GM12801 (cell line): ENCODE measurements around the gene FGF2.

ENCODE experiments used
- CTCF ChIP-seq: IDR thresholded peaks from one replicate; pipeline ENCODE4 v1.5.1; 2011; ENCODE audit warnings: control low read depth; ENCODE audit not compliant: insufficient read length; ENCODE audit errors: extremely low read depth

FGF2 gene

GRCh38 chr4:122831515-122832196 lies 5.0 kb downstream of the FGF2 start:
- no peak for TF ChIP-seq CTCF

- TF ChIP-seq CTCF, result no peak
Measured at GRCh38 chr4:122832732-122833131, 6.1 kb downstream of the FGF2 start.

- TF ChIP-seq CTCF, result no peak
Measured at GRCh38 chr4:122833999-122834398, 7.4 kb downstream of the FGF2 start.

- TF ChIP-seq CTCF, result no peak
Measured at GRCh38 chr4:122836941-122837340, 10.3 kb downstream of the FGF2 start.

- TF ChIP-seq CTCF, result no peak
Measured at GRCh38 chr4:122838034-122838433, 11.4 kb downstream of the FGF2 start.

- TF ChIP-seq CTCF, result no peak
Measured at GRCh38 chr4:122842392-122842791, 15.8 kb downstream of the FGF2 start.

- TF ChIP-seq CTCF, result no peak
Measured at GRCh38 chr4:122842984-122843531, 16.4 kb downstream of the FGF2 start.
